ENCODE measurements around the gene UTRN. TPM values are rescaled to one million over a fixed set of nuclear protein-coding genes. Genes with fewer than 3 reads are reported as not detected.

The UTRN gene
- total RNA-seq, 1 experiment from 2014 or later = 79.7 TPM

DNA sequence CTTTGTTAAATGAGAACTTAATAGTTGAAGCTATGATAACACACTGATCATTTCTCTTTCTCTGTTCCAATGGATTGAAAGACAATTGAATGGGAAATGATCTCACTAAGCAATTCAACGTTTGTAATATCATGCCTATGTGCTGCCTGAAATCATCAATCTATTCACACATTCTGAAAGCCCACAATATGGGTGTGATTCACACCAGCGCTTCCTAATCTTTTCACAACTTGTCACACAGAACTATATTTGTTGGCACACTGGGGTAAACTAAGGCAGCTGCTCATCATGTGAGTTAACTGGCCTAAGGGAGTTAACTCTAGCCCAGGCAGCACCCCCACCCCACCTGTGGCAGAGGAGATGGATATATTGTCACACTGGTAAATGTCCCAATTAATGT, 37.1 kb upstream of the UTRN start:
- no peak for DNase-seq
- TF ChIP-seq, protein P1, sequence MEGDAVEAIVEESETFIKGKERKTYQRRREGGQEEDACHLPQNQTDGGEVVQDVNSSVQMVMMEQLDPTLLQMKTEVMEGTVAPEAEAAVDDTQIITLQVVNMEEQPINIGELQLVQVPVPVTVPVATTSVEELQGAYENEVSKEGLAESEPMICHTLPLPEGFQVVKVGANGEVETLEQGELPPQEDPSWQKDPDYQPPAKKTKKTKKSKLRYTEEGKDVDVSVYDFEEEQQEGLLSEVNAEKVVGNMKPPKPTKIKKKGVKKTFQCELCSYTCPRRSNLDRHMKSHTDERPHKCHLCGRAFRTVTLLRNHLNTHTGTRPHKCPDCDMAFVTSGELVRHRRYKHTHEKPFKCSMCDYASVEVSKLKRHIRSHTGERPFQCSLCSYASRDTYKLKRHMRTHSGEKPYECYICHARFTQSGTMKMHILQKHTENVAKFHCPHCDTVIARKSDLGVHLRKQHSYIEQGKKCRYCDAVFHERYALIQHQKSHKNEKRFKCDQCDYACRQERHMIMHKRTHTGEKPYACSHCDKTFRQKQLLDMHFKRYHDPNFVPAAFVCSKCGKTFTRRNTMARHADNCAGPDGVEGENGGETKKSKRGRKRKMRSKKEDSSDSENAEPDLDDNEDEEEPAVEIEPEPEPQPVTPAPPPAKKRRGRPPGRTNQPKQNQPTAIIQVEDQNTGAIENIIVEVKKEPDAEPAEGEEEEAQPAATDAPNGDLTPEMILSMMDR (conservative IDR thresholded peaks at IDR 0.05) = no peak
- Histone ChIP-seq H3K27me3 (ENCODE audit: insufficient read depth, low read length) (no peaks in the 10 kb centered on the region), H3K56ac (ENCODE audit: insufficient read length, low read depth, low read length) (no peak overlapping the region), H3K9ac (ENCODE audit: extremely low read depth, insufficient read length, low read length) (no peak overlapping the region), H2BK5ac (ENCODE audit: insufficient read length, low read length) (no peak overlapping the region), H2AK5ac (ENCODE audit: insufficient read length, low read length) (no peak overlapping the region), H3K79me1 (ENCODE audit: insufficient read depth, low read depth, low read length, poor library complexity, severe bottlenecking) (no peaks in the 10 kb centered on the region), H3K9me3 (ENCODE audit: control insufficient read depth, low read depth, low read length) (no peaks in the 10 kb centered on the region), H3K14ac (ENCODE audit: insufficient read depth, low read length) (no peak overlapping the region), H3K4me2 (ENCODE audit: insufficient read depth, insufficient read length, low read length) (no peak overlapping the region), H2BK15ac (ENCODE audit: low read depth, low read length) (no peak overlapping the region), H3K23ac (ENCODE audit: insufficient read length, low read depth, low read length) (no peak overlapping the region), H2BK12ac (ENCODE audit: insufficient read length, low read depth, low read length) (no peak overlapping the region), H3K23me2 (ENCODE audit: insufficient read length, low read depth, low read length, poor library complexity, severe bottlenecking) (no peaks in the 10 kb centered on the region), H3T11ph (ENCODE audit: low read length) (no peak overlapping the region), H3K18ac (ENCODE audit: insufficient read length, low read depth, low read length) (no peak overlapping the region), H2AFZ (ENCODE audit: low read length) (no peak overlapping the region), H4K91ac (ENCODE audit: insufficient read length, low read depth, low read length) (no peak overlapping the region), H3K4ac (ENCODE audit: low read depth, low read length) (no peak overlapping the region), H3K27ac (ENCODE audit: insufficient read length, low read depth, low read length) (no peak overlapping the region), H4K8ac (replicated peaks; ENCODE audit: insufficient read length, low read depth, low read length) (no peak overlapping the region), H2BK120ac (ENCODE audit: low read depth, low read length, poor library complexity, severe bottlenecking) (no peak overlapping the region), H2BK20ac (ENCODE audit: low read depth, low read length, poor library complexity, severe bottlenecking) (no peak overlapping the region), H4K5ac (ENCODE audit: insufficient read length, low read depth, low read length) (no peak overlapping the region), H4K20me1 (ENCODE audit: control insufficient read depth, insufficient read depth, insufficient read length) (no peaks in the 10 kb centered on the region), H3K79me2 (ENCODE audit: insufficient read depth, low read length) (no peaks in the 10 kb centered on the region), H3K4me1 (ENCODE audit: insufficient read depth, low read length) (peaks cover 2% of the 10 kb centered on the region; the same call in 1 of the 2 replicates)
- WGBS (ENCODE audit: extremely low coverage, insufficient read length, low lambda C conversion rate) = no CpG with 5 or more reads among the region's 2 CpGs
- no peak overlapping the region for H3K27ac Mint-ChIP-seq
- H3K4me1 Mint-ChIP-seq = peaks cover 14 to 29% of the 10 kb centered on the region in 2 experiments
- H3K9me3 Mint-ChIP-seq = peaks cover 0 to 4% of the 10 kb centered on the region in 2 experiments; a peak in 3 of 5 replicates
- no peak overlapping the region for H3K4me3 Mint-ChIP-seq
- H3K36me3 Mint-ChIP-seq (ENCODE audit: insufficient read depth in 1 of 3, low read depth in 3 of 3) = peaks cover 0 to 10% (median 0%) of the 10 kb centered on the region in 3 experiments; a peak in 2 of 7 replicates
- H3K27me3 Mint-ChIP-seq (ENCODE audit: low read depth) = no peaks in the 10 kb centered on the region
